Measurements from ENCODE around the gene KRT83.
"Not testable (repeated sequence)": the region's sequence is repeated elsewhere in the genome, so short reads cannot be mapped to it uniquely, and the experiment has no call there.

Gene KRT83

GRCh38 chr12:52315721-52316120 is 5.5 kb downstream of the KRT83 start:
- not testable (repeated sequence) for H3K79me2 ChIP-seq (ENCODE audit: low read length); H3K9ac ChIP-seq (ENCODE audit: low read length); H4K20me1 ChIP-seq (ENCODE audit: insufficient read depth, low read length); H3K36me3 ChIP-seq (replicated peaks; ENCODE audit: insufficient read depth, low read length); H2AFZ ChIP-seq (ENCODE audit: low read length); H3K4me1 ChIP-seq (ENCODE audit: low read length); H3K9me2 ChIP-seq (replicated peaks; ENCODE audit: insufficient read depth, low read length); H3K4me2 ChIP-seq (ENCODE audit: low read depth, low read length); H3F3A ChIP-seq (ENCODE audit: insufficient read depth, low read length); H3K27ac ChIP-seq (ENCODE audit: low read length); DNase-seq; H3K9me3 ChIP-seq (replicated peaks; ENCODE audit: insufficient read depth, low read length); H3K4me3 ChIP-seq (ENCODE audit: low read length)
- peak; percentile 34 for TF ChIP-seq CTCF (IDR thresholded peaks at IDR 0.05; ENCODE audit: low read length)
- H3K27me3 ChIP-seq (replicated peaks; ENCODE audit: insufficient read depth, low read length), result peaks cover 80% of the 10 kb centered on the region

GRCh38 chr12:52314511-52314910 is 6.7 kb downstream of the KRT83 start:
- Histone ChIP-seq H2AFZ (ENCODE audit: low read length) (no peak overlapping the region), H3K27me3 (replicated peaks; ENCODE audit: insufficient read depth, low read length) (peaks cover 80% of the 10 kb centered on the region), H3K36me3 (replicated peaks; ENCODE audit: insufficient read depth, low read length) (no peaks in the 10 kb centered on the region), H3F3A (ENCODE audit: insufficient read depth, low read length) (no peaks in the 10 kb centered on the region), H3K4me3 (ENCODE audit: low read length) (no peak overlapping the region), H3K4me1 (ENCODE audit: low read length) (no peaks in the 10 kb centered on the region), H3K9me2 (replicated peaks; ENCODE audit: insufficient read depth, low read length) (no peaks in the 10 kb centered on the region), H3K4me2 (ENCODE audit: low read depth, low read length) (no peak overlapping the region), H3K27ac (ENCODE audit: low read length) (no peak overlapping the region), H3K79me2 (ENCODE audit: low read length) (no peaks in the 10 kb centered on the region), H3K9me3 (replicated peaks; ENCODE audit: insufficient read depth, low read length) (no peaks in the 10 kb centered on the region), H4K20me1 (ENCODE audit: insufficient read depth, low read length) (no peaks in the 10 kb centered on the region), H3K9ac (ENCODE audit: low read length) (no peak overlapping the region)
- no peak for DNase-seq
- TF ChIP-seq CTCF (IDR thresholded peaks at IDR 0.05; ENCODE audit: low read length), result no peak
- TF ChIP-seq EZH2phosphoT487 (IDR thresholded peaks at IDR 0.05; ENCODE audit: low read length), result no peak
- TF ChIP-seq EZH2 (optimal IDR thresholded peaks at IDR 0.05; ENCODE audit: low read depth, low read length), result no peak

- H3K4me3 ChIP-seq (ENCODE audit: low read length), result no peak overlapping the region
- no peaks in the 10 kb centered on the region for H3K4me1 ChIP-seq (ENCODE audit: low read length)
- H2AFZ ChIP-seq (ENCODE audit: low read length), result no peak overlapping the region
- H3K79me2 ChIP-seq (ENCODE audit: low read length), result no peaks in the 10 kb centered on the region
- no peaks in the 10 kb centered on the region for H3K36me3 ChIP-seq (replicated peaks; ENCODE audit: insufficient read depth, low read length)
- H4K20me1 ChIP-seq (ENCODE audit: insufficient read depth, low read length), result no peaks in the 10 kb centered on the region
- H3F3A ChIP-seq (ENCODE audit: insufficient read depth, low read length), result no peaks in the 10 kb centered on the region
- no peak for TF ChIP-seq EZH2phosphoT487 (IDR thresholded peaks at IDR 0.05; ENCODE audit: low read length)
- no peak for TF ChIP-seq CTCF (IDR thresholded peaks at IDR 0.05; ENCODE audit: low read length)
- no peak for TF ChIP-seq EZH2 (optimal IDR thresholded peaks at IDR 0.05; ENCODE audit: low read depth, low read length)
- no peak overlapping the region for H3K27ac ChIP-seq (ENCODE audit: low read length)
- H3K27me3 ChIP-seq (replicated peaks; ENCODE audit: insufficient read depth, low read length), result peaks cover 80% of the 10 kb centered on the region
- no peak overlapping the region for H3K9ac ChIP-seq (ENCODE audit: low read length)
- no peak overlapping the region for H3K4me2 ChIP-seq (ENCODE audit: low read depth, low read length)
- no peak for DNase-seq
- no peaks in the 10 kb centered on the region for H3K9me2 ChIP-seq (replicated peaks; ENCODE audit: insufficient read depth, low read length)
- H3K9me3 ChIP-seq (replicated peaks; ENCODE audit: insufficient read depth, low read length), result no peaks in the 10 kb centered on the region
Observed at GRCh38 chr12:52313926-52314325, 7.3 kb downstream of the KRT83 start.

- H3K4me3 ChIP-seq (ENCODE audit: low read length), result no peak overlapping the region
- no peak for DNase-seq
- H3K9ac ChIP-seq (ENCODE audit: low read length), result no peak overlapping the region
- no peak overlapping the region for H2AFZ ChIP-seq (ENCODE audit: low read length)
- H3K9me3 ChIP-seq (replicated peaks; ENCODE audit: insufficient read depth, low read length), result no peaks in the 10 kb centered on the region
- peaks cover 80% of the 10 kb centered on the region for H3K27me3 ChIP-seq (replicated peaks; ENCODE audit: insufficient read depth, low read length)
- H3K79me2 ChIP-seq (ENCODE audit: low read length), result no peaks in the 10 kb centered on the region
- no peak overlapping the region for H3K27ac ChIP-seq (ENCODE audit: low read length)
- TF ChIP-seq EZH2 (optimal IDR thresholded peaks at IDR 0.05; ENCODE audit: low read depth, low read length) (no peak), EZH2phosphoT487 (IDR thresholded peaks at IDR 0.05; ENCODE audit: low read length) (no peak), CTCF (IDR thresholded peaks at IDR 0.05; ENCODE audit: low read length) (no peak)
- no peak overlapping the region for H3K4me2 ChIP-seq (ENCODE audit: low read depth, low read length)
- no peaks in the 10 kb centered on the region for H3F3A ChIP-seq (ENCODE audit: insufficient read depth, low read length)
- H3K9me2 ChIP-seq (replicated peaks; ENCODE audit: insufficient read depth, low read length), result no peaks in the 10 kb centered on the region
- H3K36me3 ChIP-seq (replicated peaks; ENCODE audit: insufficient read depth, low read length), result no peaks in the 10 kb centered on the region
- no peaks in the 10 kb centered on the region for H4K20me1 ChIP-seq (ENCODE audit: insufficient read depth, low read length)
- no peaks in the 10 kb centered on the region for H3K4me1 ChIP-seq (ENCODE audit: low read length)
Observed at GRCh38 chr12:52313461-52313860, 7.7 kb downstream of the KRT83 start.
